Skeletal muscle satellite cell (primary cell): ENCODE data around the gene MMP28.
A peak's percentile ranks its signal among the peaks of the same experiment; 100 is the strongest.

ENCODE experiments used
- H3K27me3 ChIP-seq: 2 replicates; pipeline ENCODE4 v1.7.0; 2013; ENCODE audit warnings: low read length; ENCODE audit not compliant: control insufficient read depth, insufficient read depth
- H3K36me3 ChIP-seq: 2 replicates; pipeline ENCODE4 v1.7.0; 2013; ENCODE audit warnings: mild to moderate bottlenecking, control low read depth, low read length; ENCODE audit not compliant: insufficient read depth
- H3K4me1 ChIP-seq: 2 replicates; pipeline ENCODE4 v1.7.0; 2013; ENCODE audit warnings: low read length; ENCODE audit not compliant: control insufficient read depth, insufficient read depth
- H3K4me2 ChIP-seq: 2 replicates; pipeline ENCODE4 v1.7.0; 2013; ENCODE audit warnings: mild to moderate bottlenecking, low read length
- H3K4me3 ChIP-seq: 2 replicates; pipeline ENCODE4 v1.7.0; 2013; ENCODE audit warnings: low read length
- H3K9ac ChIP-seq: 2 replicates; pipeline ENCODE4 v1.7.0; 2013; ENCODE audit warnings: mild to moderate bottlenecking, low read depth, low read length, moderate library complexity
- H3K9me3 ChIP-seq: replicated peaks from 2 replicates; pipeline ENCODE4 v1.7.0; 2013; ENCODE audit warnings: mild to moderate bottlenecking, control low read depth, low read length

Gene MMP28

GRCh38 chr17:35738519-35739133 is 56.8 kb downstream of the MMP28 start:
- no peaks in the 10 kb centered on the region for H3K9me3 ChIP-seq
- H3K27me3 ChIP-seq = peaks cover 52% of the 10 kb centered on the region

GRCh38 chr17:35736236-35736635 is 59.2 kb downstream of the MMP28 start:
- Histone ChIP-seq H3K4me3 (no peak overlapping the region), H3K36me3 (no peaks in the 10 kb centered on the region), H3K9ac (no peak overlapping the region), H3K9me3 (no peaks in the 10 kb centered on the region), H3K27me3 (peaks cover 37% of the 10 kb centered on the region), H3K4me1 (peaks cover 9% of the 10 kb centered on the region), H3K4me2 (no peak overlapping the region)

More at GRCh38 chr17:35738519-35739133, 56.8 kb downstream of the MMP28 start:
- no peak overlapping the region for H3K4me2 ChIP-seq
- H3K9ac ChIP-seq = no peak overlapping the region
- no peak overlapping the region for H3K4me3 ChIP-seq
- H3K4me1 ChIP-seq = peaks cover 4% of the 10 kb centered on the region
- H3K36me3 ChIP-seq = no peaks in the 10 kb centered on the region

- Histone ChIP-seq H3K4me2 (no peak overlapping the region), H3K9ac (no peak overlapping the region), H3K4me1 (peaks cover 10% of the 10 kb centered on the region), H3K4me3 (no peak overlapping the region), H3K9me3 (no peaks in the 10 kb centered on the region), H3K27me3 (peaks cover 28% of the 10 kb centered on the region), H3K36me3 (no peaks in the 10 kb centered on the region)
These were observed 60.2 kb downstream of the MMP28 start for GRCh38 chr17:35735036-35735805.

GRCh38 chr17:35734396-35734795 is 61.0 kb downstream of the MMP28 start:
- H3K4me1 ChIP-seq = peaks cover 10% of the 10 kb centered on the region
- H3K27me3 ChIP-seq = peaks cover 19% of the 10 kb centered on the region
- H3K9me3 ChIP-seq = no peaks in the 10 kb centered on the region
- H3K9ac ChIP-seq = no peak overlapping the region
- no peaks in the 10 kb centered on the region for H3K36me3 ChIP-seq
- H3K4me2 ChIP-seq = no peak overlapping the region
- H3K4me3 ChIP-seq = no peak overlapping the region

GRCh38 chr17:35733366-35733765 is 62.1 kb downstream of the MMP28 start:
- no peaks in the 10 kb centered on the region for H3K9me3 ChIP-seq

GRCh38 chr17:35732806-35733136 is 62.7 kb downstream of the MMP28 start:
- Histone ChIP-seq H3K9me3 (no peaks in the 10 kb centered on the region), H3K9ac (no peak overlapping the region), H3K36me3 (peaks cover 6% of the 10 kb centered on the region), H3K4me3 (no peak overlapping the region), H3K4me1 (peaks cover 10% of the 10 kb centered on the region), H3K4me2 (no peak overlapping the region), H3K27me3 (peaks cover 4% of the 10 kb centered on the region)

More at GRCh38 chr17:35733366-35733765, 62.1 kb downstream of the MMP28 start:
- H3K9ac ChIP-seq = no peak overlapping the region
- H3K4me2 ChIP-seq = no peak overlapping the region
- H3K4me3 ChIP-seq = no peak overlapping the region
- peaks cover 9% of the 10 kb centered on the region for H3K27me3 ChIP-seq
- peaks cover 10% of the 10 kb centered on the region for H3K4me1 ChIP-seq
- peaks cover under 1% of the 10 kb centered on the region for H3K36me3 ChIP-seq

- H3K4me2 ChIP-seq = peak overlapping the region; percentile 79
- H3K36me3 ChIP-seq = peaks cover 6% of the 10 kb centered on the region
- H3K9me3 ChIP-seq = no peaks in the 10 kb centered on the region
- peaks cover under 1% of the 10 kb centered on the region for H3K27me3 ChIP-seq
- peaks cover 12% of the 10 kb centered on the region for H3K4me1 ChIP-seq
- peak overlapping the region; percentile 56 for H3K4me3 ChIP-seq
- peak overlapping the region; percentile 41 for H3K9ac ChIP-seq
These were observed 63.3 kb downstream of the MMP28 start for GRCh38 chr17:35731917-35732805.

- H3K36me3 ChIP-seq = peaks cover 6% of the 10 kb centered on the region
- H3K9me3 ChIP-seq = no peaks in the 10 kb centered on the region
- H3K4me3 ChIP-seq = peak within 1 kb of the TSS; percentile 68
- H3K4me1 ChIP-seq = peaks cover 20% of the 10 kb centered on the region
- no peaks in the 10 kb centered on the region for H3K27me3 ChIP-seq
- H3K4me2 ChIP-seq = peak within 1 kb of the TSS; percentile 79
- peak within 1 kb of the TSS; percentile 41 for H3K9ac ChIP-seq
These were observed 64.1 kb downstream of the MMP28 start, which contains the start of gene RASL10B for GRCh38 chr17:35731239-35731916. TSS of gene RASL10B (plus strand) at chr17:35731639. CDS start at chr17:35735185, 3,546 bp downstream.

GRCh38 chr17:35730400-35731005 is 64.9 kb downstream of the MMP28 start:
- H3K27me3 ChIP-seq = no peaks in the 10 kb centered on the region
- H3K4me2 ChIP-seq = no peak overlapping the region
- no peak overlapping the region for H3K4me3 ChIP-seq
- H3K36me3 ChIP-seq = peaks cover 10% of the 10 kb centered on the region
- no peak overlapping the region for H3K9ac ChIP-seq
- H3K9me3 ChIP-seq = no peaks in the 10 kb centered on the region
- H3K4me1 ChIP-seq = peaks cover 29% of the 10 kb centered on the region

- H3K4me1 ChIP-seq = peaks cover 30% of the 10 kb centered on the region
- no peaks in the 10 kb centered on the region for H3K27me3 ChIP-seq
These were observed 66.0 kb downstream of the MMP28 start for GRCh38 chr17:35729405-35729833.

More at GRCh38 chr17:35729405-35729833, 66.0 kb downstream of the MMP28 start:
- Histone ChIP-seq H3K36me3 (peaks cover 21% of the 10 kb centered on the region), H3K4me3 (no peak overlapping the region), H3K9me3 (no peaks in the 10 kb centered on the region), H3K9ac (no peak overlapping the region), H3K4me2 (no peak overlapping the region)
